ENCODE results near the gene PRKCE.
A peak's percentile ranks its signal among the peaks of the same experiment; 100 is the strongest.

The PRKCE gene

GRCh38 chr2:46040563-46041155, 389.2 kb downstream of the PRKCE start:
- no peak for DNase-seq (ENCODE audit: low read depth in 2 of 2)
- TF ChIP-seq, protein P1, sequence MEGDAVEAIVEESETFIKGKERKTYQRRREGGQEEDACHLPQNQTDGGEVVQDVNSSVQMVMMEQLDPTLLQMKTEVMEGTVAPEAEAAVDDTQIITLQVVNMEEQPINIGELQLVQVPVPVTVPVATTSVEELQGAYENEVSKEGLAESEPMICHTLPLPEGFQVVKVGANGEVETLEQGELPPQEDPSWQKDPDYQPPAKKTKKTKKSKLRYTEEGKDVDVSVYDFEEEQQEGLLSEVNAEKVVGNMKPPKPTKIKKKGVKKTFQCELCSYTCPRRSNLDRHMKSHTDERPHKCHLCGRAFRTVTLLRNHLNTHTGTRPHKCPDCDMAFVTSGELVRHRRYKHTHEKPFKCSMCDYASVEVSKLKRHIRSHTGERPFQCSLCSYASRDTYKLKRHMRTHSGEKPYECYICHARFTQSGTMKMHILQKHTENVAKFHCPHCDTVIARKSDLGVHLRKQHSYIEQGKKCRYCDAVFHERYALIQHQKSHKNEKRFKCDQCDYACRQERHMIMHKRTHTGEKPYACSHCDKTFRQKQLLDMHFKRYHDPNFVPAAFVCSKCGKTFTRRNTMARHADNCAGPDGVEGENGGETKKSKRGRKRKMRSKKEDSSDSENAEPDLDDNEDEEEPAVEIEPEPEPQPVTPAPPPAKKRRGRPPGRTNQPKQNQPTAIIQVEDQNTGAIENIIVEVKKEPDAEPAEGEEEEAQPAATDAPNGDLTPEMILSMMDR (IDR thresholded peaks at IDR 0.05; ENCODE audit: low read depth, low read length): no peak
- H3K4me3 ChIP-seq (replicated peaks in 1 of 2; ENCODE audit: low read depth in 2 of 2, low read length in 2 of 2): no peak overlapping the region

- peak in 1 of 2 donors; percentile 25 for DNase-seq (ENCODE audit: low read depth in 2 of 2)
- TF ChIP-seq, protein P1 (IDR thresholded peaks at IDR 0.05; ENCODE audit: low read depth, low read length): no peak
- no peak overlapping the region for H3K4me3 ChIP-seq (replicated peaks in 1 of 2; ENCODE audit: low read depth in 2 of 2, low read length in 2 of 2)
Observed at GRCh38 chr2:46041434-46041833, 390.0 kb downstream of the PRKCE start.

DNA sequence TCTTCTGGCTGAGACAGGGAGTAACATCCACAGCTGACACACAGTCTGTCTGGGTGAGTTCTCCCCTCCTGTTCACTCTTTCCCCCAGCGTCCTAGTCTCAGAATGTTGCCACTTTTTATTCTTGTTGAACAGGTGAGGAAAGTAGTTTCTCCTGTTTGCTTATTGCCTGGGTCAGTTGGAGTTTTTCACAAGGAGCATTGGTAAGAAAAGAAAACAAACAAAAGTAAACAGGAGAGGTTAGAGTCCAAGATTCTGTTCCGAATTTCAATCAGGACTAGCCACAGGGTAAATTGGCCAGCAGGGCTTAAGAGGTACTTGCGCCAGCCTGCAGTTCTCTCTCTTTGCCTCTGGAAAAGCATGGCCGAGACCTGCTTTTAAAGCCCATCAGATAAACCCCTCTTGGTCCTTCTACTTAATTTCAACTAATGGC, 390.7 kb downstream of the PRKCE start:
- TF ChIP-seq, protein P1 (IDR thresholded peaks at IDR 0.05; ENCODE audit: low read depth, low read length): no peak
- no peak overlapping the region for H3K4me3 ChIP-seq (replicated peaks in 1 of 2; ENCODE audit: low read depth in 2 of 2, low read length in 2 of 2)
- no peak for DNase-seq (ENCODE audit: low read depth in 2 of 2)

DNA sequence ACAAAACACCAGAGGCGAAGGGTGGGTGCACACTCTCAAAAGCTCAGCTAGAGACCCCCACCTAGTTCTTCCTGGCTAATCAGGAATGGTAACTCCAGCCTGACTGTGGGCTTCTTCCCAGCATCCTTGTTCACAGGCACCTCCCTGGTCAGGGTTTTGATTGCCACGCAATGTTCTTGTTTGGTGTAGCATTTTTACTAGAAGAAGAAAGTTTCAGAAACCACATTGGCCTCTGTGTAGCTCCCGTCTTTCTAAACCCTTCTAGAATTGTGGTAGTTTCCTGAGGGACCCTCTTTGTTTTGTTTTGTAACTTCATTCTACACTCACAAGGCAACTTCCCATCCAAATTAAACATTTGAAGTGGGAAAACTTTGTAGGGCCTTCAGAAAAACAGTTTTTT, 391.2 kb downstream of the PRKCE start:
- no peak for DNase-seq (ENCODE audit: low read depth in 2 of 2)
- TF ChIP-seq, protein P1 (IDR thresholded peaks at IDR 0.05; ENCODE audit: low read depth, low read length): no peak
- no peak overlapping the region for H3K4me3 ChIP-seq (replicated peaks in 1 of 2; ENCODE audit: low read depth in 2 of 2, low read length in 2 of 2)

- DNase-seq (ENCODE audit: low read depth in 2 of 2): peak in 1 of 2 donors; percentile 53
- no peak overlapping the region for H3K4me3 ChIP-seq (replicated peaks in 1 of 2; ENCODE audit: low read depth in 2 of 2, low read length in 2 of 2)
- TF ChIP-seq, protein P1 (IDR thresholded peaks at IDR 0.05; ENCODE audit: low read depth, low read length): no peak
Observed at GRCh38 chr2:46045888-46046287, 394.4 kb downstream of the PRKCE start.

DNA sequence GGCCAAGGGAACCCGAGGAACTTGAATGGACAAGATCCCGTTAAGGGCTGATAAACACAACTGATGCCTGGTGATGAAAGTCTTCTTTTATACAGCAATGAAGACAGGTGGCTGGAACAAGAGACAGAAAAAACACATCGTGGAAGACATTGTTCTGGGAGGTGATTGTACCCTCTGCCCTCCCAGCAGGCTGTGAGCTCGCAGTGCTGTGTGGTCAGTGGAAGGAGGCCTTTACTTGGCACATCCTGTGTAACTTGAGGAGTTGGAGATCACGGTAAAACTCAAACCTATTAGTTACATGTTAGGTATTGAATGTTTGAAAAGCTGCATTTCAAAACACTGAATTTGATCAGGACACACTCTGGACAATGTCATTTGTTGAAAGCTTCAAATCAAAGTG, 395.8 kb downstream of the PRKCE start:
- DNase-seq (ENCODE audit: low read depth in 2 of 2): no peak
- H3K4me3 ChIP-seq (replicated peaks in 1 of 2; ENCODE audit: low read depth in 2 of 2, low read length in 2 of 2): no peak overlapping the region

More for the DNA sequence above, 395.8 kb downstream of the PRKCE start:
- TF ChIP-seq, protein P1 (IDR thresholded peaks at IDR 0.05; ENCODE audit: low read depth, low read length): no peak
